Frontal cortex (tissue), 4 donors: Measurements from ENCODE around the gene MYO3B. TPM values are rescaled to one million over a fixed set of nuclear protein-coding genes. Genes with fewer than 3 reads are reported as not detected.

ENCODE experiments used
- DNase-seq, 2 donors: peaks; one replicate each; pipeline ENCODE4 v3.0.0; 2012; ENCODE audit warnings: low spot score in 2 of 2
- FAIRE-seq: peaks from 2 replicates; lab custom pipeline; 2012; peaks lifted over from hg19 to GRCh38; lab: Jason Lieb, UNC
- total RNA-seq: library from RNA; depleted of rRNA; stranded (reverse); fragments of >200 nt; gene quantifications from one replicate; pipeline ENCODE4 v1.2.3, GENCODE V29; 2014
- donor health status: control.
- donor health status: control.
- donor health status: control.

Gene MYO3B
- total RNA-seq, 1 donor from 2014 or later = 0.41 TPM

DNA sequence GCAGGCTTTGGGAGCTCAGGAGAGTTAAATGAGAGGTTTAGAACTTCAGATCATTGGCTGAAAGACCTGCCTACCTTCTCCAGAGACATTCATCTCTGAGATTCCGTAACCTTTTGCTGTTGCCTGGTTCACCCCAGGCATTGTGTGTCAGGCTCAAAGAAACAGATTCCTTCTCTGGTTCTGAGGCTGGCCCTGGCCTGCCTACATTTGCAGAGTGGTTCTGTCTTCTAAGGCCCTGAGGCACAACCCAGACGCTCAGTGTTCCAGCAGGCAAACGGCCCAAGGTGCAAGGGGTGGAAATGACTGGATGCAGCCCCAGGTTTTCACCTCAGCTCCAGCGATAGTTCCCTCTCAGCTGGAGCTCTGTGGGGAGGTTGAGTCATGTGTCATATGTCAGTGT, 48.3 kb downstream of the MYO3B start:
- DNase-seq (no peak), FAIRE-seq (no peak)

DNA sequence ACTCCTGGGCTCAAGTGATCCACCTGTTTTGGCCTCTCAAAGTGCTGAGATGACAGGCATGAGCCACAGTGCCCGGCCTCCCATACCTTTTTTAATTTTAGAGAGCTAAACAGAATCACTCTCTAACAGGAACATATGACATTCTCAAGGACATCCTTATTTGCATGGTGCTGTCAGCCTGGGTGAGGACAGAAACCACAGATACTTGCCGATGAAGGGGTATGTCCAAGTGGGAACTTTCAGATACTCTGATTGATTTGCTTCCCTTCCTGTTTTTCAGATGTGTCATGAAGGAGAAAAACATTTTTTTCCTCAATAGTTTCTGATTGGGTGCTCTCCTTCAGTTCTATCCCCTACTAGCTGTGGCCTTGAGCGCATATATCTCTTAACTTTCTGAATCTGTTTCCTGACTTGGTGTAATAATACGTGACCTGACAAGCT, 49.6 kb downstream of the MYO3B start:
- FAIRE-seq (no peak), DNase-seq (no peak)

DNA sequence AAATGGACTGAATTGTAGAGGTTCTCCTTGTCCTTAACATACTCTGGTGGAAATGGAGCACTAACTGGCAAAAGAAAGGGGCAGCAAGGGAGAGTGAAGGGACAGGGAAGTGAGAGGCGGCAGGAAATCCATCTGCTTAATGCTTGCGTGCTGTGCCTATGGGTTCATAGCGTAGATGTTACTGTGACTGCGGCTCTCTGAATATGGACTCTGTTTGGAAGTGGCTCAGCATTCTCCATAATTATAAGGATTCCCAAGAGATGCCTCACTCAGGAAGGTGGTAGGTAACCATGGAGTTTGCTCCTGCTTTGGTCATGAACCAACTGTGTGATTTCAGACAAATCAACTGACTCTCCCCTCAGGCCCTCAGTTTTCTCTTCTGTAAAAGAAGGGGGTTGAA, 50.0 kb downstream of the MYO3B start:
- DNase-seq (no peak), FAIRE-seq (no peak)

DNA sequence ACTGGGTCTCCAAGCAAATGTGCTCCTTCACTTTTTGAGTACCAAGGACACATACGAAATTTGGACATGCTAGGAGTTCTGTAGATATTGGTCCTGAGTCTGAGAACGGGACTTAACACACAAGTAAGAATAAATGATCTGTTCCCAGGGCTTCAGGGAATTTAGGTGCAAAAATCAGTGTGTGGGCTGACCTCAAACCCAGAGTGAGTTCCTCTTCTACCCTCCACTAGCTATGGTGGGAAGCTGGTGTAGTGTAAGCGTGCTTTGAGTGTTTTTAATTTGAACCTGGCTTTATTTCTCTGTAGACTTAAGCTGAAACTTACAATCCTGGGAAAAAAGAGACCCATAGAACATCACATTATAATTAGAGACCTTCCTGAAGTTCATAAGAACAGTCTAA, 50.5 kb downstream of the MYO3B start:
- no peak for FAIRE-seq
- DNase-seq = no peak

DNA sequence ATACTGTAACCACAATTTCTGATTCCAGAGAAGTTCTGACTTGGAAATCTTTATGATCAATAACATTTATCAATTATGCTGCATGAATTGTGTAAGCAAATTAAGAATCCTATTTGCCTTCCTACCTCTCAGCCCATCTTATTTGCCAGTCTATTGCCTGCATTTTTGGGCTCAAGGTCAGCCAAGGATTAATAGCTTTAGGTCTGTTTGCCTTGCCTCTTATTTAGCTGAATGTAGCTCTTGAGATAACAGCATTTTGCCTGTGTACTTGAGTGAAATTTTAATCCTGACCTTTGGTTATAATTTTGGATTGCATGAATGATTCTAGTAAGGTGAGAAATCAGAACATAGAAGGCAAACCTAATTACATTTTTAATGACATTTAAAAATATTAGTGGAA, 51.2 kb downstream of the MYO3B start:
- DNase-seq = no peak
- FAIRE-seq = no peak

DNA sequence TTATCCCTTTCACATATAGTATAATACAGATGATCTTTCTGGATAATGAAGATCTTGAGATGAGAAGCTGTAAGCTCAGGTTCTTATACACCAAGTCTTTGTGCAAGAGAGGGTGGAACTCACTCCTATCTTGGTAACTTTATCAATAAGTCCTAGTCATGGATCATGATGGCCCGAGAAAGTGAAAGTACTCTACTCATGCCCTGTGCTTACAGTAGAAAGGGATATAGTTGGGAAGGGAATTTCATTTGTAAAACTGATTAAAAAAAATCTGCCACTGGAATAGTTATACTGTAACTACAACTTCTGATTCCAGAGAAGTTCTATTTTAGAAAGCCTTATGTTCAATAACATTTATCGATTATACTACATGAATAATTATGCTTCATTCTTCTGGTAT, 51.8 kb downstream of the MYO3B start:
- DNase-seq = no peak
- FAIRE-seq = no peak

DNA sequence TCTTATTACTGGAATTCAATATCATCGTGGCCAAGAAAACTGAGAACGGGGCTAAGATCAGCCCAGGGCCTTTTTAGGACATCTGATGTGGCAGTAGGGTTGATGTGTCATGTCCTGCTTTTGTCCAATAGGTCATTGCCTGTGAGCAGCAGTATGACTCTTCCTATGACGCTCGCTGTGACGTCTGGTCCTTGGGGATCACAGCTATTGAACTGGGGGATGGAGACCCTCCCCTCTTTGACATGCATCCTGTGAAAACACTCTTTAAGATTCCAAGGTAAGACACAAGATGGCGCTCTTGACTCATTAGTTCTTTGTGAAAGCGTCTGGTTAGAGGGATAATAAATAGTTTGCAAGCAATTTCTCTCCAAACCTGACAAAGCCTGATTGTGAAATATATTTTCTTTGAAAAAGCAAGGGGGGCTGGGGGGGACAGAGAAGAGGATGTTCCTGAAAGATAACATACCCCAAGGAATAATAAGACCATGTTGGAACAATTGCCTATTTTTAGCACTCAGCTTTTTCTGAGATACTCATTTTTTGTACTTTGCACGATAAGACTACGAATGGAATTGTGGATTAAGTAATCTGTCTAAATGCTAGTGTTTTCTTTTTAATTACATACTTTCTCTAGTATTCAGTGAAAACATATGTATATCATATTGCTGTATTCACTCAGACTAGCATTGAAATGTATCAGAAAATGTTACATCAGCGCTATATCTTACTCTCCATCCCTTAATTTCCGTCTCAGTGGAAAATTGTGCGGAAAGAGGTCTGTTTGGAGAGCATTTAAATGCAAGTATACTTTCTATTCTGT, 58.1 kb downstream of the MYO3B start:
- FAIRE-seq (no peak), DNase-seq (peak; percentile 2 to 30)

DNA sequence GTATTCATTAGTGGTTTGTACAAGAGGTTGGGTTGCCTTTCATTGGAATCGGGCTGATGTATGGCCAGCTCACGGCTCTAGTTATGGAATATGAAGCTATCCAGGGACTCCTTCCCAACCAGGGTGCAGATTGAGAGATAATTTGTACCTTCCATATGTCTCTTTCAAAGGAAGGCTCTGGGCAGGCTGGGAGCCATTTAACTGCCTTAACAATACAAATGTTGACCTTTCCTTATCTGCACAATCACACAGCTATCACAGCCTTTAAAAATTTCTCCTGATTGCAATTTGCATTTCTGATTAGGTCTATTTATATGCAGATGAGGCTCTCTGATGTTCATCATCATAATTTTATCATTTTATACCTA, 58.7 kb downstream of the MYO3B start:
- DNase-seq (no peak), FAIRE-seq (no peak)

DNA sequence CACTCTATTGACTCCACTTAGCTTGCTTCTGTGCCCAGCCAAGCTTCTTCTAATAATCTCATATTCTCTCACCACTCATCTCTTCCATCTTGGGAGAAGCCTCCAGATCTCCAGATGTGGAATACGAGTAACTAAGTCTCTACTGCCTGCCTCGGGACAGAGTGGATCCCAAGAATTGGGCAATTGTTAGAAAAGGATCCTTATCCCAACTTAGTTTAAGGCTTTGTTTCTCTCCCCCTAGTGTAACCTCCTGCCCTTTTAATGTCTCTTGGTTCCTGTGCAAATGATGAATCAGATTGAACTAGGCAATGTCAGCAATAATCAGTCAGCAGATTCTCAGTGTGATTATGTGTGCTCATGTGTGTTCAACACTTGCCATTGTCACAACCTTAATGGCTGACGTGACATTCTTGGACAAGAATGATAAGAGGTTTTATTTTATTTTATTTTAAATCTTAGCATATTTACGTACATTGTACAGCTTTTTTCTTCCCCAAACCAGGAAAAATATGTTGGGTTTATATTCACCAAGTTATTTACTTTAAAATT, 59.7 kb downstream of the MYO3B start:
- FAIRE-seq (no peak), DNase-seq (no peak)

DNA sequence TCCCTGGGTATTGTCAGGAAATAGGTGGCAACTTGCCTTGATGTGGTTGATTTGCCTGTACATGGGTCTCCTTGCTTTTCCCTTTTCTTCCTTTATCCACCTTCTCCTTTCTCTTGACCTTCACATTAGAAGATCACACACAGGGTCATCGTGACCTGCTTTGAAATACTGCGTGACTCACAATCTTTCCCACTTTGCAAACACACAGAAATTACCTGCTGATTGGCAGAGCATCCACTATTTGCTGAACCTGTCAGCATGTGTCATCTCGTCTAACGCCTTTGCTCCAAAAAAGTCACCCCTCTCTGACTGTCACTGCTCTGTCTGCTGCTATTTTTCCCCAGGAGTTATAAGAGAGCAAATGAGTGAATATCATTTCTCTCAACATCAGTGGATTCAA, 60.8 kb downstream of the MYO3B start:
- FAIRE-seq = no peak
- no peak for DNase-seq

DNA sequence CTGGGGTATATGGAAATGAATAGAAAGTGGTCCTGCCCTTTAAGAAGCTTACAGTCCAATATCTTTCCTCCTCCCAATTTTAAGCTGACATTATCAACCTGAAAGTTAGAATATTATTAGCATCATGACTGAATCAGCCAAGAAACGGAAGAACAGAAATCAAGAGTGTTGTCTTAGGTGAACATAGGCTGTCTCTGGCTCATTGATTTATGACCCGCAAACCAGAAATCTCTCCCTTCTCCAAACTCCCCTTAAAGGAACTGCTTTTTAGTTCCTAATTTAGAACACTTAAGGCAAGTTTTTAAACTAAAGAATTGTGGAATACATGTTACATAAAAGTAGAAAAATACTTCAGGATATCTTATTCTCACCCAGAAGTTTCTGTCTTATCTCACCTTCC, 62.7 kb downstream of the MYO3B start:
- FAIRE-seq (no peak), DNase-seq (no peak)

DNA sequence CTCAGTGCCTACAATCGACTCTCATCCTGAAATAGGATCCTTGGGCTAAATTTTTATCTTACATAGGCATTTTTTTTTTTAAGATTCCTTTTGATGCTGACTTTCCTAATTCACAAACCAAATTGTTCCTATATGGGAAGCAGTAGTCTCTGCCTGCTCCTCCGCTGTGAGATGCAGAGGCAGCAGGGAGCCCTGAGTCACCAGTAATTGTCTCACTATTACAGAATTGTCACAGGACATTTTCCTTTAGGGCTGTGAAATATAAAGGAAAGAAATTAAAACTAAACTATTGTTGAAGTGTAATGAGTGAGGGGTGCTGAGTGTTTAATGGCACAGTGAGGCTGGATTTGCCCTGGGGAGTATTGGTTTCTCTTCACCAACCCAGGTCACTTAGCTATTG, 63.8 kb downstream of the MYO3B start:
- no peak for FAIRE-seq
- DNase-seq = no peak

DNA sequence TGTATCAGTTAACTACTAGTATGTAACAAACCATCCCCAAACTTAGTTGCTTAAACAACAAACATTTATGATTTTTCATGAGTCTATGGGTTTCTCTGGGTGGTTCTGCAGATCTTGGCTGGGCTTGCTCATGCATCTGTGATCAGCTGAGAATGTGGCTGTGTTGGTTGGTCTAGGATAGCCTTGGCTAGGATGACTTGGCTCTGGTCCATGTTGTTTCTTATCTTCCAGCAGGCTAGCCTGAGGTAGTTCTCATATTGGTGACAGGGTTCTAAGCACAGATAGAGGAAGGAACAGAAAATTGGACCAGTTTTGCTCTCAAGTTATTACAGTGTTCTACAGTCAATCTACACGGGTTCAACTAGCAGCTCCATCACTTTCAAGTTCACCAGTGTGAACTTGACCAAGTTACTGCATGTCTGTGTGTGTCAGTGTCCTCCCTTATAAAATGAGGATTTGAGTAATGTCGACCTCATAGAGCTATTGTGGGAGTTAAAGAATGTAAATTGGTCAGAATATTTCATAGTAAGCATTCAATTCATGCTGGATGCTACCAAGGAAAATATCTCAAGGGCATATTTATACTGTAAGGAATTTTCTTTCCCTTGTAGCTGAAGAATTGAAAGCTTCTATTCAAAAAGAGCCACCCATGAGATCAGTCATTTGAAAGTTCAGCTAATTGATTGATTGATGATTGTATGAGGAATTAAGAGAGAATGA, 65.3 kb downstream of the MYO3B start:
- FAIRE-seq (no peak), DNase-seq (no peak)

DNA sequence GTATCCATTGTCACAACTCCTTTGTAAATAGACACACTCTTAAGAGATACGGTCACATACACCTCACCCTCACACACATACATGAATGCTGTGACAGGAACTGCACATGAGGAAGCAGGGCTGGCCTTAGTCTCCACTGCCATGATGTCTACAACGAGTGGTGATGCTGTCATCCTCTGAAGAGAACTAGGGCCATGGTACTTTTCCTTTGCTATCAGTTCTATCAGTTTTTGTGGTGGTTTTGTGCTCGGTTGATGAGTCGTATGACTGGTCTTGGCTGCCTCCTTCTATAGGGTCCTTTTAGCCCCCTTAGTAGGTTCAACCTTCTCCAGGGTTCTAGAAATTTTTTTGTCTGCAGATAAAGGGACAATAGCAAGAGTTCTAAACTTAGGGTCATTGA, 66.0 kb downstream of the MYO3B start:
- no peak for DNase-seq
- no peak for FAIRE-seq

DNA sequence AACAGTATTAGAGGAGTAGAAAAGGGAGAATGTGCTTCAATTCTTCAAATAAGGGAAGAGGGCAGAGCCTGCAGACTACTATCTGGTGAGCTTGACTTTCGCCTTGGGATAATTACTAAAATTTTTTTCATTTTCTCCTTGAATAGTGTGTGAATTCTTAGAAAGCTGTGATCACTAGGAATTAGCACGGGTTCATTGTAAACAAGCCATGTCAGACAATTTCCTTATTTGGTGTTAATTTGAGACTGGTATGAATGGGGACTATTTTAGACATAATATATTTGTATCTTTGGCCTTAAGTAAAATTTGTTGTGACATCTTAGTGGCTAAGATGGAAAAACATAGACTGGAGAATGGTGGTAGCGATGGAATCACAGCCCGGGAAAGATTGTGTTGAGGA, 66.6 kb downstream of the MYO3B start:
- FAIRE-seq (no peak), DNase-seq (no peak)

DNA sequence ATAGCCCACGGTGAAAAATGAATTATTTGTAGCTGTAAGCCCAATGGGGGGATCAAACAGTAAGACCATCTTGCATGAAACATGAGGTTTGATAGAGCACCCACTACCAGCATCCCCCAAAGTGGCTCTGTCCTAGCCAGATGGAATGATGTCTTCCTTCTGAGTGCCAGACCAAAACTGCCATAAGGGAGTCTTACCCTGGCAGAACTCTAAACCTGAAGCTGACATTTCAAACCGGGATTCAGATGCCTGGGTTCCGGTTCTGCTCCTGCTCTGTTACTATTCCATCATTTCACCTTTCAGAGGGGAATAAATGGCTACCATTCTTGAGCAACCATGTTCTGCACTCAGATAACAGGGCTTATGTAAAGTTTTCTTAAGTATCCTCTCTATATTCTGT, 67.4 kb downstream of the MYO3B start:
- FAIRE-seq (no peak), DNase-seq (no peak)

DNA sequence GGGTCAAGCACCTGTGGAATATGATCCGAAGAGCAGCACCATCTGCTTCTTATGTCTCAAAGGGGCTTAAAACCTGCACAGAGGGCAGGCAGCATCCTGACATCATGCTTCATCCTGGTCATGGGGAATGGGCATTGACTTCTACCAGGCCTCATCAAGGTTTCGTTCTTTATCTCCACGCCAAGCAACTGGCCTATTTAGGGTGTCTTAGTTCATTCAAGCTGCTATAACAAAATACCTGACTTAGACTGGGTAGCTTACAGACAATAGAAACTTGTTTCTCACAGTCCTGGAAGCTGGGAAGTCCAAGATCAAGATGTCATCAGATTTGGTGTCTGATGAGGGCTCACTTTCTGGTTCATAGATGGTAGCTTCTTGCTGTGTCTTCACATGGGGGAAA, 69.4 kb downstream of the MYO3B start:
- FAIRE-seq (no peak), DNase-seq (no peak)

DNA sequence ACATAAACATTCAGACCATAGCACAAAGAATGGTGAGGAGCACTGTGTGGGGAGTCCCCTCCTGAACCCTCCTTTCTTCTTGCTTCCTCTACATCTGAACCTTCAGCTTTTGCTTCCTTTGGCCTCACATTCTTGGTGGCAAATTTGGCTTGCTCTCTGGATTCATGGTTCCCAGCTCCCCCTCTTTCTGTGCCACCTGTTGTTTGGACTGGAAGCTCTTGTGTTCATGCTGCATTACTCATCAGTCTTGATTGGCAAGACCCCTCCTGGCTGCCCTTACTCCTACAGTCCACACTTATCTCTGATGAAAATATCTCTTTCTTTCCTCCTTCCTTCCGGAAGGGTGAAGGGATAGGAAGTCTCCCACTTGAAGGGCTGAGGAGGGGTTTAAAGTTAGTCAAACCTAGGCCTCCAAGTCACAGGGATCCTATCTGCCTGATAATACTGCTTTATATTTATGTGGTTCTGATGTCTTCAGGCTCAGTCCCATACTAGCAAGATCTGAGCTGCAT, 70.0 kb downstream of the MYO3B start:
- DNase-seq (no peak), FAIRE-seq (no peak)

DNA sequence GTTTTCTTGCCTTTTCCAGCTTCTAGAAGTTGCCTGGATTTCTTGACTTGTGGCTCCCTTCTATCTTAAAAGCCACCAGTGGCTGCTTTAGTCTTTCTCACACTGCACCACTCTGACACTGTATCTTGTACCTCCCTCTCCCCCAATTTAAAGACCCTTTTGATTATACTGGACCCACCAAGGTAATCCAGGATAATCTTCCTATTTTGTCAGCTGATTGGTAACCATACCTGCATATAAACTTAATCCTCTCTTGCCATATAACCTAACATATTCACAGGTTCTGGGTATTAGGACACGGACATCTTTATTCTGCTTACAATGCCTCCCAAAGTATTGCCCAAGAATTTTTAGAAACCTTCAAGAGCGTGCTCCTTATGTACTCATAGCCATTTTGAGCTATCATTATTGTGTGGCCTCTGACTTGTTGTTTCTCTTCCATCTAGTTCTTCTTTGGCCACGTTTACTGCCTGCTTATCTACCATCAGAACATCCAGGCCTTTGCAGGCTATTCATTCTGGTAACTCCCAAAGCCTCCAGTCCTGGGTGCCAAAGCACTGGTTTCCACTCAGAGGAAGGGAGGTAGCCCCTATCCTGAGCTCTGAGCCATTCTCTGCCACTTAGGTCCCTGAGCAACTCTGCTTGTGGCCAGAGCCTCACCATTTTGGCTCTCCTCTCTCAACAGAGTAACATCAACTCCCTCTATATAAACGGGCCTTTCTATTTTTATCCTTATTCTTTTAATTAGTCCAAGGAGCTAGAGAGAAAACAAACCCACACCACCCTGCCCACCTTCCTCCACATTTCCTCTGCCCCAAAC, 70.8 kb downstream of the MYO3B start:
- no peak for FAIRE-seq
- DNase-seq = no peak

DNA sequence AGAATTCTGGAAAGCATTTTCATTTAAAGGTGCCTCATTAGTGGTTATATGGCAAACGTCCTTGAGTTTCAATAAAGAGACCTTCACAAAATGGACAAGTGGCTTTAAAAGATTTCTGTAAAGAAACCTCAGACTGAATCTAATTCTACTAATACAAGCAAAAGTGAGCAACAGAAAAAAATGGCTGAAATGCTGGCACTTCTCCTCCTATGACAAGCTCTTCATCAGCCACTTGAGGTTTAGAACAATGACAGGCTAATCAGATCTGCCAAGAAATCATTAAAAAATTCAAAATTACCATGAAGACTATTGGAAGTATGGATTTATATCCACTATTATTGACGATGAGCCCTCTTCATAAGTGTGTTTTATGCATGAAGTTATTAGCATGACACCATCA, 71.8 kb downstream of the MYO3B start:
- DNase-seq (no peak), FAIRE-seq (no peak)
